ENCODE results near the gene AKAP6. TPM values are rescaled to one million over a fixed set of nuclear protein-coding genes. Genes with fewer than 3 reads are reported as not detected.

The AKAP6 gene
- total and polyA plus RNA-seq, 7 donors: 0.60 to 56.2 (median 29.5) TPM; not detected in 1

DNA sequence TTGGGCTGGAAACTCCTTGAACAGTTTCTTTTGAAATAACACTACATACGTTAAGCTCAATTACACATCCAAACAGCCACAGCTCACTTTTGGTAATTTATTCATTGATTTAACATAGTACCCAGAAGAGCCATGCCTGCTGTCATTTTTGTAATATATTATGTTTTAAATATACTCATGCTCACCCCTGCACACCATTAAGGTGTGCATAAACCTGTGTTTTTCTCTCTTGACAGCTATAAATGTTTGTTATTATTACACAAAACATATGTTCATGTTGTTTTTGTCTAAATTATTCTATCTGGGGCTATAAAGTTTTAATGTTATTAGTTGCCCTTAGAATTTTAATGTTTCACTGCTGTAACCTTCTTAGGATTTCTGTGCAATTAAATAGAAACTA, 296.1 kb downstream of the AKAP6 start:
- Histone ChIP-seq H3K27ac (no peak overlapping the region), H3K36me3 (no peaks in the 10 kb centered on the region), H3K9me3 (no peaks in the 10 kb centered on the region), H3K27me3 (no peaks in the 10 kb centered on the region), H3K4me3 (no peak overlapping the region), H3K4me1 (no peaks in the 10 kb centered on the region)
- WGBS, 2 donors: 81 to 82% methylated on average over 1 of the region's 1 CpG
- DNase-seq: no peak
- intact Hi-C loops (cut with DNase I): no loop called here
- TF ChIP-seq EP300 (IDR thresholded peaks at IDR 0.05) (no peak), POLR2A (IDR thresholded peaks at IDR 0.05) (no peak), POLR2AphosphoS5 (IDR thresholded peaks at IDR 0.05) (no peak)
- TF ChIP-seq, protein P1, sequence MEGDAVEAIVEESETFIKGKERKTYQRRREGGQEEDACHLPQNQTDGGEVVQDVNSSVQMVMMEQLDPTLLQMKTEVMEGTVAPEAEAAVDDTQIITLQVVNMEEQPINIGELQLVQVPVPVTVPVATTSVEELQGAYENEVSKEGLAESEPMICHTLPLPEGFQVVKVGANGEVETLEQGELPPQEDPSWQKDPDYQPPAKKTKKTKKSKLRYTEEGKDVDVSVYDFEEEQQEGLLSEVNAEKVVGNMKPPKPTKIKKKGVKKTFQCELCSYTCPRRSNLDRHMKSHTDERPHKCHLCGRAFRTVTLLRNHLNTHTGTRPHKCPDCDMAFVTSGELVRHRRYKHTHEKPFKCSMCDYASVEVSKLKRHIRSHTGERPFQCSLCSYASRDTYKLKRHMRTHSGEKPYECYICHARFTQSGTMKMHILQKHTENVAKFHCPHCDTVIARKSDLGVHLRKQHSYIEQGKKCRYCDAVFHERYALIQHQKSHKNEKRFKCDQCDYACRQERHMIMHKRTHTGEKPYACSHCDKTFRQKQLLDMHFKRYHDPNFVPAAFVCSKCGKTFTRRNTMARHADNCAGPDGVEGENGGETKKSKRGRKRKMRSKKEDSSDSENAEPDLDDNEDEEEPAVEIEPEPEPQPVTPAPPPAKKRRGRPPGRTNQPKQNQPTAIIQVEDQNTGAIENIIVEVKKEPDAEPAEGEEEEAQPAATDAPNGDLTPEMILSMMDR (IDR thresholded peaks at IDR 0.05): no peak

GRCh38 chr14:32627545-32628298, 298.6 kb downstream of the AKAP6 start:
- no peak overlapping the region for H3K4me3 ChIP-seq
- no peak overlapping the region for H3K27ac ChIP-seq
- TF ChIP-seq EP300 (IDR thresholded peaks at IDR 0.05): no peak
- no peak for TF ChIP-seq POLR2AphosphoS5 (IDR thresholded peaks at IDR 0.05)
- TF ChIP-seq POLR2A (IDR thresholded peaks at IDR 0.05): no peak
- TF ChIP-seq, protein P1 (IDR thresholded peaks at IDR 0.05): no peak
- 89 to 92% methylated on average over 4 of the region's 4 CpGs for WGBS, 2 donors
- H3K27me3 ChIP-seq: no peaks in the 10 kb centered on the region
- H3K4me1 ChIP-seq: no peaks in the 10 kb centered on the region
- DNase-seq: no peak
- intact Hi-C loops (cut with DNase I): no loop called here
- no peaks in the 10 kb centered on the region for H3K9me3 ChIP-seq
- H3K36me3 ChIP-seq: no peaks in the 10 kb centered on the region

DNA sequence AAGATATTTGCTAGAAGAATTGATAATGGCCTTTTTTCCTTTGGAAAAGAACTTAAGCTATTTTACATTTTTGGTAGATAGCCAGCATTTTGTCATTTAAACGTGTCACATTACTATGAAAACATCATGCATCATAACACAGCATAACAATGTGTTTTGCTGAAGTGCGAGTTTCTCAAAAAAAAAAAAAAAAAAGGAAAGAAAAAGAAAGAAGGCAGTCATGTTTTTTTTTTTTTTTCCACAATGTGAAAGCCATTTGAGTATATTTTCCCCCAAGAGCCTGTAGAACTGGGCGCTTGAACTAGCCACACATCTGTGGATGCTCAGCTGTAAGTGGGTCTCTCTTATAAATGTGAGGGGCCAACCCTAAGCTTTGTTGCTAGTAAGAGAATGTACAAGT, 300.1 kb downstream of the AKAP6 start:
- WGBS, 2 donors: 84 to 88% methylated on average over 3 of the region's 3 CpGs
- no peak overlapping the region for H3K27ac ChIP-seq
- H3K27me3 ChIP-seq: no peaks in the 10 kb centered on the region
- H3K9me3 ChIP-seq: no peaks in the 10 kb centered on the region
- TF ChIP-seq POLR2AphosphoS5 (IDR thresholded peaks at IDR 0.05) (no peak), POLR2A (IDR thresholded peaks at IDR 0.05) (no peak), EP300 (IDR thresholded peaks at IDR 0.05) (no peak)
- TF ChIP-seq, protein P1 (IDR thresholded peaks at IDR 0.05): no peak
- DNase-seq: no peak
- no peak overlapping the region for H3K4me3 ChIP-seq
- H3K4me1 ChIP-seq: peaks cover 0 to 3% (median 0%) of the 10 kb centered on the region in 4 donors
- intact Hi-C loops (cut with DNase I): no loop called here
- no peaks in the 10 kb centered on the region for H3K36me3 ChIP-seq

DNA sequence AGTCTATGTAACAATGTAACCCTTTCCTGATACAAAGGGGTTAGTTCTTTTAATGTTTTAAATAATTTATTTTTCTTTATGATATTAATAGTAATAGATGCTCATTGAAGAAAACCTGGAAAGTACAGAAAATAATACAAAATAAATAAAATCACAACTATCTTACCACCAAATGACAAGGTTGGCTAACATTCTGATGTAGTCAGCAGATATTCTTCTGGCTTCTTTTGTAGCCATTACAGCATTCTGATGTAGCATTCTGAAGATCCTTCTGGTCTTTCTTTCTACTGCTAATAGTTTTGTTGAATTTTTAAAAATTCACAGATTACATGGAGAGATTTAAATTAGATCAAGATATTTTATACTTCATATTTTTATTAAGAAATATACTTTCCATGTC, 301.6 kb downstream of the AKAP6 start:
- intact Hi-C loops (cut with DNase I): no loop called here
- Histone ChIP-seq H3K27me3 (no peaks in the 10 kb centered on the region), H3K4me1 (peaks cover 0 to 5% (median 0%) of the 10 kb centered on the region in 4 donors), H3K4me3 (no peak overlapping the region), H3K36me3 (no peaks in the 10 kb centered on the region), H3K27ac (no peak overlapping the region), H3K9me3 (no peaks in the 10 kb centered on the region)
- DNase-seq: no peak
- TF ChIP-seq POLR2A (IDR thresholded peaks at IDR 0.05): no peak
- TF ChIP-seq, protein P1 (IDR thresholded peaks at IDR 0.05): no peak
- no peak for TF ChIP-seq POLR2AphosphoS5 (IDR thresholded peaks at IDR 0.05)
- no peak for TF ChIP-seq EP300 (IDR thresholded peaks at IDR 0.05)
